GM18861 (cell line): Measurements from ENCODE around the gene ZNF565.
"Not testable (repeated sequence)": the region's sequence is repeated elsewhere in the genome, so short reads cannot be mapped to it uniquely, and the experiment has no call there.

Experiments used
- ATAC-seq: cut with Tn5 transposase; IDR thresholded peaks from one replicate; pipeline ENCODE4 v1.9.1; 2021; ENCODE audit not compliant: unreplicated experiment

Gene ZNF565

GRCh38 chr19:36212895-36213294 lies 1.6 kb downstream of the ZNF565 start:
- no peak for ATAC-seq

GRCh38 chr19:36210497-36210896 lies 4.0 kb downstream of the ZNF565 start:
- no peak for ATAC-seq

GRCh38 chr19:36209372-36209771 lies 5.1 kb downstream of the ZNF565 start:
- no peak for ATAC-seq

- ATAC-seq = no peak
These were observed 6.7 kb downstream of the ZNF565 start for GRCh38 chr19:36207605-36208252.

- no peak for ATAC-seq
These were observed 11.2 kb downstream of the ZNF565 start for GRCh38 chr19:36203293-36203692.

- no peak for ATAC-seq
These were observed 12.8 kb downstream of the ZNF565 start for GRCh38 chr19:36201684-36202083.

DNA sequence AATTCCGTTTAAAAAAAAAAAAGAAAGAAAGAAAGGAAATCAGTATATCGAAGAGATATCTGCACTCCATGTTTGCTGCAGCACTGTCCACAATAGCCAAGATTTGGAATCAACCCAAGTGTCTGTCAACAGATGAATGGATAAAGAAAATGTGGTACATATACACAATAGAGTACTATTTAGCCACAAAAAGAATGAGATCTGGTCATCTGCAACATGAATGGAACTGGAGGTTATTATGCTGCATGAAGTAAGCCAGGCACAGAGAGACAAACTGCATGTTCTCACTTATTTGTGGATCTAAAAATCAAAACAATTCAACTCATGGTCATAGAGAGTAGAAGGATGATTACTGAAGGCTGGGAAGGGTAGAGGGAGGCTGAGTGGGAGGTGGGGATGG lies 16.3 kb downstream of the ZNF565 start:
- ATAC-seq = no peak

GRCh38 chr19:36196249-36196648 lies 18.2 kb downstream of the ZNF565 start:
- ATAC-seq = no peak

GRCh38 chr19:36186722-36187121 lies 27.7 kb downstream of the ZNF565 start:
- not testable (repeated sequence) for ATAC-seq

GRCh38 chr19:36183245-36183628 lies 31.2 kb downstream of the ZNF565 start:
- no peak for ATAC-seq

DNA sequence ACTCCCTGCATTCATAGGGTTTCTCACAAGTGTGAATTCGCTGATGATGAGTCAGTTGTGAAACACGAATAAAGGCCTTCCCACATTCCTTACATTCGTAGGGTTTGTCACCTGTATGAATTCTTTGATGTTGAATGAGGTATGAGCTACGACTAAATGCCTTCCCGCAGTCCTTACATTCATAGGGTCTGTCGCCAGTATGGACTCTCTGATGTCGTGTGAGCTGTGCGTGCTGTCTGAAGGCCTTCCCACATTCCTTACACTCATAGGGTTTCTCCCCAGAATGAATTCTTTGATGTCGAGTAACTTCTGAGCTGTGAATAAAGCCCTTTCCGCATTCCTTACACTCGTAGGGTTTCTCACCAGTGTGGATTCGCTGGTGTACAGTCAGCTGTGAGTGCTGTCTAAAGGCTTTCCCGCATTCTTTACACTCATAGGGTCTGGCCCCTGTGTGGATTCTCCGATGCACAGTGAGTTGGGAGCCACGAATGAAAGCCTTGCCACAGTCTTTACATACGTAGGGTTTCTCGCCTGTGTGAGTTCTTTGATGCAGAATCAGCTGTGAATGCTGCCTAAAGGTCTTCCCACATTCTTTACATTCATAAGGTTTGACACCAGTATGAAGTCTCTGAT lies 31.7 kb downstream of the ZNF565 start:
- ATAC-seq = no peak

GRCh38 chr19:36179077-36179476 lies 35.4 kb downstream of the ZNF565 start:
- ATAC-seq = not testable (repeated sequence)

DNA sequence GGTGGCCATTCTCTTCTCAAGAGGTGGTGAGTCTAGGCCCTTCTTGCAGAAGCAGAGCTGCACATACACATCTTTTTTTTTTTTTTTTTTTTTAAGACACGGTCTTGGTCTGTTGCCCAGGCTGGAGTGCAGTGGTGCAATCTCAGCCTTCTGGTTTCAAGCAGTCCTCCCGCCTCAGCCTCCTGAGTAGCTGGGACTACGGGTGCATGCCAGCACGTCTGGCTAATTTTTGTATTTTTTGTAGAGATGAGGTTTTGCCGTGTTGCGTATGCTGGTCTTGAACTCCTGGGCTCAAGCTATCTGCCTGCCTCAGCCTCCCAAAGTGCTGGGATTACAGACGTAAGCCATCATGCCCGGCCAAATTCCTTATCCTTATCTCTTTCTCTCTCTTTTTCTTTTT lies 40.6 kb downstream of the ZNF565 start:
- ATAC-seq = not testable (repeated sequence)

DNA sequence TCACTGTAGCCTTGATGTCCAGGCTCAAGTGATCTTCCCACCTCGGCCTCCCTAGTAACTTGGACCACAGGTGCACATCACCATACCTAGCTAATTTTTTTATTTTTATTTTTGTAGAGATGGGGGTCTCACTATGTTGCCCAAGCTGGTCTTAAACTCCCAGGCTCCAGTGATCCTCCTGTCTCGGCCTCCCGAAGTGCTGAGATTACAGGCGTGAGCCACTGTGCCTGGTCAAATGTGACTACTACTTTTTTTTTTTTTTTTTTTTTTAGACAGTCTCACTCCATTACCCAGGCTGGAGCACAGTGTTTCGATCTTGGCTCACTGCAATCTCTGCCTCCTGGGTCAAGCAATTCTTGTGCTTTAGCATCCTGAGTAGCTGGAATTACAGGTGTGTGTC lies 41.6 kb downstream of the ZNF565 start:
- no peak for ATAC-seq

GRCh38 chr19:36169084-36169760 lies 45.2 kb downstream of the ZNF565 start:
- ATAC-seq = no peak

GRCh38 chr19:36163813-36164212 lies 50.7 kb downstream of the ZNF565 start:
- no peak for ATAC-seq

GRCh38 chr19:36160821-36161596 lies 53.5 kb downstream of the ZNF565 start:
- ATAC-seq = no peak

- no peak for ATAC-seq
These were observed 61.3 kb downstream of the ZNF565 start for GRCh38 chr19:36153126-36153525.

- ATAC-seq = no peak
These were observed 61.9 kb downstream of the ZNF565 start, which contains the start of gene COX7A1 for GRCh38 chr19:36152352-36153091. Gene COX7A1, minus strand, starts transcription at chr19:36152447. Its CDS starts 40 bp downstream, at chr19:36152407.

DNA sequence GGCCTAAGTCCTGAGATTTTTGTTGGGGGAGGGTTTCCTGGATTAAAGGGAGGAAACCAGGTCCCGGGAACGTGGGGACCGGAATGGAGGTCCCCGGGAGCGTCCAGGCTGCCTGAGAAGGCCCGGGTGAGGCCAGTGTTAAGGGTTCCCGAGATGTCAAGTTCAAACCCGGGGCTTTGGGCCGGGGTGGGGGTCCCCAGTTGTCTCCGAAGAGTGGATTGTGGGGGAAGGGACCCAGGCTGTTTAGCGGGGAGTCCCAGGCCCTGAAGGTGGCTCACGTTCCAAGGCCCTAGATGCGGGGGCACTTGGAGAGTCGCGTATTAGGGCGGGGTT lies 62.5 kb downstream of the ZNF565 start:
- ATAC-seq = no peak
